Measurements from ENCODE around the gene CFAP221.
"Not testable (repeated sequence)": the region's sequence is repeated elsewhere in the genome, so short reads cannot be mapped to it uniquely, and the experiment has no call there.

The CFAP221 gene

GRCh38 chr2:119616421-119616820, 72.2 kb downstream of the CFAP221 start:
- H3K4me3 ChIP-seq (ENCODE audit: low read depth, low read length): no peak overlapping the region
- peaks cover 3% of the 10 kb centered on the region; the same call in 1 of the 2 replicates for H3K4me1 ChIP-seq (ENCODE audit: control insufficient read depth, insufficient read depth, low read length)
- no peak overlapping the region for H3K9ac ChIP-seq (ENCODE audit: low read depth, low read length)
- no peaks in the 10 kb centered on the region for H3K36me3 ChIP-seq (ENCODE audit: control insufficient read depth, insufficient read depth, low read length)
- H3K27ac ChIP-seq (ENCODE audit: low read depth, low read length): no peak overlapping the region
- H3K27me3 ChIP-seq (ENCODE audit: control insufficient read depth, insufficient read depth, low read length): no peaks in the 10 kb centered on the region
- H3K9me3 ChIP-seq (ENCODE audit: control insufficient read depth, insufficient read depth, low read length): peaks cover 12% of the 10 kb centered on the region

- Histone ChIP-seq H3K9me3 (ENCODE audit: control insufficient read depth, insufficient read depth, low read length) (peaks cover 12% of the 10 kb centered on the region), H3K36me3 (ENCODE audit: control insufficient read depth, insufficient read depth, low read length) (no peaks in the 10 kb centered on the region), H3K4me1 (ENCODE audit: control insufficient read depth, insufficient read depth, low read length) (peaks cover 3% of the 10 kb centered on the region; the same call in 1 of the 2 replicates), H3K4me3 (ENCODE audit: low read depth, low read length) (no peak overlapping the region), H3K27me3 (ENCODE audit: control insufficient read depth, insufficient read depth, low read length) (no peaks in the 10 kb centered on the region), H3K9ac (ENCODE audit: low read depth, low read length) (no peak overlapping the region), H3K27ac (ENCODE audit: low read depth, low read length) (no peak overlapping the region)
Measured at GRCh38 chr2:119617455-119617854, 73.2 kb downstream of the CFAP221 start.

- H3K27me3 ChIP-seq (ENCODE audit: control insufficient read depth, insufficient read depth, low read length); H3K36me3 ChIP-seq (ENCODE audit: control insufficient read depth, insufficient read depth, low read length); H3K4me1 ChIP-seq (ENCODE audit: control insufficient read depth, insufficient read depth, low read length); H3K4me3 ChIP-seq (ENCODE audit: low read depth, low read length); H3K9ac ChIP-seq (ENCODE audit: low read depth, low read length); H3K27ac ChIP-seq (ENCODE audit: low read depth, low read length): not testable (repeated sequence)
- peaks cover 12% of the 10 kb centered on the region for H3K9me3 ChIP-seq (ENCODE audit: control insufficient read depth, insufficient read depth, low read length)
Measured at GRCh38 chr2:119618725-119619124, 74.5 kb downstream of the CFAP221 start.

- H3K9me3 ChIP-seq (ENCODE audit: control insufficient read depth, insufficient read depth, low read length): no peaks in the 10 kb centered on the region
- H3K27me3 ChIP-seq (ENCODE audit: control insufficient read depth, insufficient read depth, low read length): no peaks in the 10 kb centered on the region
- no peaks in the 10 kb centered on the region for H3K4me1 ChIP-seq (ENCODE audit: control insufficient read depth, insufficient read depth, low read length)
- no peak overlapping the region for H3K9ac ChIP-seq (ENCODE audit: low read depth, low read length)
- H3K36me3 ChIP-seq (ENCODE audit: control insufficient read depth, insufficient read depth, low read length): no peaks in the 10 kb centered on the region
- H3K27ac ChIP-seq (ENCODE audit: low read depth, low read length): no peak overlapping the region
- H3K4me3 ChIP-seq (ENCODE audit: low read depth, low read length): no peak overlapping the region
Measured at GRCh38 chr2:119625226-119625625, 81.0 kb downstream of the CFAP221 start.

- Histone ChIP-seq H3K4me1 (ENCODE audit: control insufficient read depth, insufficient read depth, low read length) (no peaks in the 10 kb centered on the region), H3K27me3 (ENCODE audit: control insufficient read depth, insufficient read depth, low read length) (no peaks in the 10 kb centered on the region), H3K9me3 (ENCODE audit: control insufficient read depth, insufficient read depth, low read length) (no peaks in the 10 kb centered on the region), H3K9ac (ENCODE audit: low read depth, low read length) (no peak overlapping the region), H3K27ac (ENCODE audit: low read depth, low read length) (no peak overlapping the region), H3K4me3 (ENCODE audit: low read depth, low read length) (no peak overlapping the region), H3K36me3 (ENCODE audit: control insufficient read depth, insufficient read depth, low read length) (no peaks in the 10 kb centered on the region)
Measured at GRCh38 chr2:119629323-119629825, 85.1 kb downstream of the CFAP221 start.

- no peak overlapping the region for H3K27ac ChIP-seq (ENCODE audit: low read depth, low read length)
Measured at GRCh38 chr2:119630121-119630520, 85.9 kb downstream of the CFAP221 start.

GRCh38 chr2:119637371-119637770, 93.1 kb downstream of the CFAP221 start:
- H3K36me3 ChIP-seq (ENCODE audit: control insufficient read depth, insufficient read depth, low read length): no peaks in the 10 kb centered on the region
- H3K4me1 ChIP-seq (ENCODE audit: control insufficient read depth, insufficient read depth, low read length): peaks cover 8% of the 10 kb centered on the region
- no peak overlapping the region for H3K9ac ChIP-seq (ENCODE audit: low read depth, low read length)
- no peak overlapping the region for H3K27ac ChIP-seq (ENCODE audit: low read depth, low read length)
- H3K9me3 ChIP-seq (ENCODE audit: control insufficient read depth, insufficient read depth, low read length): no peaks in the 10 kb centered on the region
- H3K27me3 ChIP-seq (ENCODE audit: control insufficient read depth, insufficient read depth, low read length): no peaks in the 10 kb centered on the region
- H3K4me3 ChIP-seq (ENCODE audit: low read depth, low read length): no peak overlapping the region

More at GRCh38 chr2:119630121-119630520, 85.9 kb downstream of the CFAP221 start:
- Histone ChIP-seq H3K9me3 (ENCODE audit: control insufficient read depth, insufficient read depth, low read length) (no peaks in the 10 kb centered on the region), H3K36me3 (ENCODE audit: control insufficient read depth, insufficient read depth, low read length) (no peaks in the 10 kb centered on the region), H3K9ac (ENCODE audit: low read depth, low read length) (no peak overlapping the region), H3K4me3 (ENCODE audit: low read depth, low read length) (no peak overlapping the region), H3K4me1 (ENCODE audit: control insufficient read depth, insufficient read depth, low read length) (no peaks in the 10 kb centered on the region), H3K27me3 (ENCODE audit: control insufficient read depth, insufficient read depth, low read length) (no peaks in the 10 kb centered on the region)

GRCh38 chr2:119638246-119638645, 94.0 kb downstream of the CFAP221 start:
- H3K9ac ChIP-seq (ENCODE audit: low read depth, low read length): no peak overlapping the region
- H3K36me3 ChIP-seq (ENCODE audit: control insufficient read depth, insufficient read depth, low read length): no peaks in the 10 kb centered on the region
- H3K27me3 ChIP-seq (ENCODE audit: control insufficient read depth, insufficient read depth, low read length): no peaks in the 10 kb centered on the region
- H3K4me3 ChIP-seq (ENCODE audit: low read depth, low read length): no peak overlapping the region
- no peak overlapping the region for H3K27ac ChIP-seq (ENCODE audit: low read depth, low read length)
- no peaks in the 10 kb centered on the region for H3K9me3 ChIP-seq (ENCODE audit: control insufficient read depth, insufficient read depth, low read length)
- peaks cover 8% of the 10 kb centered on the region for H3K4me1 ChIP-seq (ENCODE audit: control insufficient read depth, insufficient read depth, low read length)

GRCh38 chr2:119638685-119639554, 94.7 kb downstream of the CFAP221 start:
- Histone ChIP-seq H3K27me3 (ENCODE audit: control insufficient read depth, insufficient read depth, low read length) (no peaks in the 10 kb centered on the region), H3K9me3 (ENCODE audit: control insufficient read depth, insufficient read depth, low read length) (no peaks in the 10 kb centered on the region), H3K36me3 (ENCODE audit: control insufficient read depth, insufficient read depth, low read length) (no peaks in the 10 kb centered on the region), H3K27ac (ENCODE audit: low read depth, low read length) (no peak overlapping the region), H3K4me1 (ENCODE audit: control insufficient read depth, insufficient read depth, low read length) (peaks cover 8% of the 10 kb centered on the region), H3K4me3 (ENCODE audit: low read depth, low read length) (no peak overlapping the region), H3K9ac (ENCODE audit: low read depth, low read length) (no peak overlapping the region)

- Histone ChIP-seq H3K4me3 (ENCODE audit: low read depth, low read length) (no peak overlapping the region), H3K9me3 (ENCODE audit: control insufficient read depth, insufficient read depth, low read length) (no peaks in the 10 kb centered on the region), H3K27ac (ENCODE audit: low read depth, low read length) (no peak overlapping the region), H3K4me1 (ENCODE audit: control insufficient read depth, insufficient read depth, low read length) (peaks cover 8% of the 10 kb centered on the region), H3K27me3 (ENCODE audit: control insufficient read depth, insufficient read depth, low read length) (no peaks in the 10 kb centered on the region), H3K9ac (ENCODE audit: low read depth, low read length) (no peak overlapping the region), H3K36me3 (ENCODE audit: control insufficient read depth, insufficient read depth, low read length) (no peaks in the 10 kb centered on the region)
Measured at GRCh38 chr2:119641562-119642258, 97.5 kb downstream of the CFAP221 start.

GRCh38 chr2:119644186-119644585, 99.9 kb downstream of the CFAP221 start:
- H3K36me3 ChIP-seq (ENCODE audit: control insufficient read depth, insufficient read depth, low read length): no peaks in the 10 kb centered on the region
- H3K9me3 ChIP-seq (ENCODE audit: control insufficient read depth, insufficient read depth, low read length): no peaks in the 10 kb centered on the region
- peaks cover 6% of the 10 kb centered on the region for H3K4me1 ChIP-seq (ENCODE audit: control insufficient read depth, insufficient read depth, low read length)
- no peak overlapping the region for H3K27ac ChIP-seq (ENCODE audit: low read depth, low read length)
- no peaks in the 10 kb centered on the region for H3K27me3 ChIP-seq (ENCODE audit: control insufficient read depth, insufficient read depth, low read length)
- no peak overlapping the region for H3K9ac ChIP-seq (ENCODE audit: low read depth, low read length)
- H3K4me3 ChIP-seq (ENCODE audit: low read depth, low read length): no peak overlapping the region
